ENCODE measurements around the gene NEK9. TPM values are rescaled to one million over a fixed set of nuclear protein-coding genes. Genes with fewer than 3 reads are reported as not detected.
"Not testable (repeated sequence)": the region's sequence is repeated elsewhere in the genome, so short reads cannot be mapped to it uniquely, and the experiment has no call there.

NEK9 gene
- total RNA-seq, 1 experiment from 2014 or later = 29.6 TPM

- no peaks in the 10 kb centered on the region for H4K20me1 ChIP-seq (ENCODE audit: low read length)
- CTCF ChIA-PET = no interaction called here
- no peaks in the 10 kb centered on the region for H3F3A ChIP-seq (ENCODE audit: low read length, unreplicated experiment)
- ATAC-seq (no peak), DNase-seq (no peak)
- H3K79me2 ChIP-seq (ENCODE audit: low read length) = peaks cover 40% of the 10 kb centered on the region
- H3K4me1 ChIP-seq (ENCODE audit: insufficient read depth, low read length) = no peaks in the 10 kb centered on the region
- H3K27ac ChIP-seq (ENCODE audit: low read length) = no peak overlapping the region
- no peak overlapping the region for H3K9ac ChIP-seq (ENCODE audit: low read length)
- no peak overlapping the region for H2AFZ ChIP-seq (ENCODE audit: low read length)
- no peaks in the 10 kb centered on the region for H3K9me3 ChIP-seq (ENCODE audit: low read length)
- BruUV-seq (replicated peaks) = no TSS peak
- H3K4me3 ChIP-seq (ENCODE audit: low read length) = no peak overlapping the region
- H3K9me2 ChIP-seq (replicated peaks; ENCODE audit: low read length) = no peaks in the 10 kb centered on the region
- POLR2A ChIA-PET (ENCODE audit: unreplicated experiment) = no interaction called here
- H3K4me2 ChIP-seq (ENCODE audit: low read length) = no peak overlapping the region
- H3K36me3 ChIP-seq (ENCODE audit: low read depth, low read length) = peaks cover 8% of the 10 kb centered on the region; the same call in 1 of the 2 replicates
- no peak for TF ChIP-seq EZH2 (IDR thresholded peaks at IDR 0.05; ENCODE audit: low read length, unreplicated experiment)
- no peak for TF ChIP-seq EZH2phosphoT487 (IDR thresholded peaks at IDR 0.05; ENCODE audit: borderline replicate concordance, low read length)
- TF ChIP-seq, protein P1, sequence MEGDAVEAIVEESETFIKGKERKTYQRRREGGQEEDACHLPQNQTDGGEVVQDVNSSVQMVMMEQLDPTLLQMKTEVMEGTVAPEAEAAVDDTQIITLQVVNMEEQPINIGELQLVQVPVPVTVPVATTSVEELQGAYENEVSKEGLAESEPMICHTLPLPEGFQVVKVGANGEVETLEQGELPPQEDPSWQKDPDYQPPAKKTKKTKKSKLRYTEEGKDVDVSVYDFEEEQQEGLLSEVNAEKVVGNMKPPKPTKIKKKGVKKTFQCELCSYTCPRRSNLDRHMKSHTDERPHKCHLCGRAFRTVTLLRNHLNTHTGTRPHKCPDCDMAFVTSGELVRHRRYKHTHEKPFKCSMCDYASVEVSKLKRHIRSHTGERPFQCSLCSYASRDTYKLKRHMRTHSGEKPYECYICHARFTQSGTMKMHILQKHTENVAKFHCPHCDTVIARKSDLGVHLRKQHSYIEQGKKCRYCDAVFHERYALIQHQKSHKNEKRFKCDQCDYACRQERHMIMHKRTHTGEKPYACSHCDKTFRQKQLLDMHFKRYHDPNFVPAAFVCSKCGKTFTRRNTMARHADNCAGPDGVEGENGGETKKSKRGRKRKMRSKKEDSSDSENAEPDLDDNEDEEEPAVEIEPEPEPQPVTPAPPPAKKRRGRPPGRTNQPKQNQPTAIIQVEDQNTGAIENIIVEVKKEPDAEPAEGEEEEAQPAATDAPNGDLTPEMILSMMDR (conservative IDR thresholded peaks at IDR 0.05; ENCODE audit: low read depth, low read length) = no peak
- intact Hi-C loops (cut with micrococcal nuclease) = no loop called here
- H3K27me3 ChIP-seq (ENCODE audit: low read length) = no peaks in the 10 kb centered on the region
These were observed 25.0 kb upstream of the NEK9 start for GRCh38 chr14:75151851-75152250.

DNA sequence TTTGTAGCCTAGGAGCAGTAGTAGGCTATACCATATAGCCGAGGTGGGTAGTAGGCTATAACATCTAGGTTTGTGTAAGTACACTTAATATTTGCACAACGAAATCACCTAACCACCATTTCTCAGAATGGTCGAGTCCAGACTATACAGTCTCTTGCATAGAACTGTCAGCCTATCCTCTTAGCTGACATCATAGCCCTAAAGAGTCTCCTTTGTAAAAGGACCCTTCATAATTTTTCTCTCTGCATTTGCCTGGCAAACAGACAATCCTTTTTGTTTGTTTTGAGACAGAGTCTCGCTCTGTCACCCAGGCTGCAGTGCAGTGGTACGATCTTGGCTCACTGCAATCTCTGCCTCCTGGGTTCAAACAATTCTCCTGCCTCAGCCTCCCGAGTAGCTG lies 23.8 kb upstream of the NEK9 start:
- BruUV-seq (replicated peaks); H3K27me3 ChIP-seq (ENCODE audit: low read length); H3K4me3 ChIP-seq (ENCODE audit: low read length); intact Hi-C loops (cut with micrococcal nuclease); H3K9me3 ChIP-seq (ENCODE audit: low read length); H3K36me3 ChIP-seq (ENCODE audit: low read depth, low read length); POLR2A ChIA-PET (ENCODE audit: unreplicated experiment); H3F3A ChIP-seq (ENCODE audit: low read length, unreplicated experiment); H3K9me2 ChIP-seq (replicated peaks; ENCODE audit: low read length); DNase-seq; H3K4me2 ChIP-seq (ENCODE audit: low read length); H3K4me1 ChIP-seq (ENCODE audit: insufficient read depth, low read length); H4K20me1 ChIP-seq (ENCODE audit: low read length); ATAC-seq; H3K27ac ChIP-seq (ENCODE audit: low read length); CTCF ChIA-PET; H2AFZ ChIP-seq (ENCODE audit: low read length); H3K9ac ChIP-seq (ENCODE audit: low read length): not testable (repeated sequence)
- H3K79me2 ChIP-seq (ENCODE audit: low read length) = peaks cover 29% of the 10 kb centered on the region

- Histone ChIP-seq H3K27me3 (ENCODE audit: low read length) (no peaks in the 10 kb centered on the region), H3K79me2 (ENCODE audit: low read length) (peaks cover 24% of the 10 kb centered on the region), H3K36me3 (ENCODE audit: low read depth, low read length) (peaks cover 9% of the 10 kb centered on the region; the same call in 1 of the 2 replicates), H3K9me3 (ENCODE audit: low read length) (no peaks in the 10 kb centered on the region), H3K4me1 (ENCODE audit: insufficient read depth, low read length) (no peaks in the 10 kb centered on the region), H3K27ac (ENCODE audit: low read length) (no peak overlapping the region), H3F3A (ENCODE audit: low read length, unreplicated experiment) (no peaks in the 10 kb centered on the region), H3K4me2 (ENCODE audit: low read length) (no peak overlapping the region), H3K9ac (ENCODE audit: low read length) (no peak overlapping the region), H4K20me1 (ENCODE audit: low read length) (no peaks in the 10 kb centered on the region), H2AFZ (ENCODE audit: low read length) (no peak overlapping the region), H3K4me3 (ENCODE audit: low read length) (no peak overlapping the region), H3K9me2 (replicated peaks; ENCODE audit: low read length) (no peaks in the 10 kb centered on the region)
- POLR2A ChIA-PET (ENCODE audit: unreplicated experiment) = no interaction called here
- no TSS peak for BruUV-seq (replicated peaks)
- DNase-seq = no peak
- CTCF ChIA-PET = no interaction called here
- no peak for TF ChIP-seq EZH2 (IDR thresholded peaks at IDR 0.05; ENCODE audit: low read length, unreplicated experiment)
- no peak for TF ChIP-seq EZH2phosphoT487 (IDR thresholded peaks at IDR 0.05; ENCODE audit: borderline replicate concordance, low read length)
- TF ChIP-seq, protein P1 (conservative IDR thresholded peaks at IDR 0.05; ENCODE audit: low read depth, low read length) = no peak
- ATAC-seq = no peak
- intact Hi-C loops (cut with micrococcal nuclease) = no loop called here
These were observed 23.3 kb upstream of the NEK9 start for GRCh38 chr14:75150150-75150549.
